ENCODE data around the gene COL6A2. TPM values are rescaled to one million over a fixed set of nuclear protein-coding genes. Genes with fewer than 3 reads are reported as not detected.
"Not testable (repeated sequence)": the region's sequence is repeated elsewhere in the genome, so short reads cannot be mapped to it uniquely, and the experiment has no call there.

Gene COL6A2
- total RNA-seq, 4 donors from 2014 or later, result 88.9 to 150 (median 126) TPM

GRCh38 chr21:46171585-46171984 is 73.7 kb downstream of the COL6A2 start:
- H3K36me3 ChIP-seq, result no peaks in the 10 kb centered on the region
- TF ChIP-seq CTCF (IDR thresholded peaks at IDR 0.05), result no peak
- no peak for TF ChIP-seq POLR2AphosphoS5 (IDR thresholded peaks at IDR 0.05)
- no peak for TF ChIP-seq POLR2A (IDR thresholded peaks at IDR 0.05)
- no peak for TF ChIP-seq EP300 (IDR thresholded peaks at IDR 0.05)
- DNase-seq (ENCODE audit: low spot score in 2 of 2), result peak; percentile 12 to 32

GRCh38 chr21:46171996-46172862 is 74.3 kb downstream of the COL6A2 start:
- Histone ChIP-seq H3K27ac (no peak overlapping the region), H3K36me3 (no peaks in the 10 kb centered on the region), H3K4me1 (no peaks in the 10 kb centered on the region), H3K4me3 (no peak overlapping the region), H3K27me3 (no peaks in the 10 kb centered on the region), H3K9me3 (no peaks in the 10 kb centered on the region)
- peak; percentile 27 to 59 for DNase-seq (ENCODE audit: low spot score in 2 of 2)
- no peak for TF ChIP-seq POLR2A (IDR thresholded peaks at IDR 0.05)
- TF ChIP-seq POLR2AphosphoS5 (IDR thresholded peaks at IDR 0.05), result no peak
- TF ChIP-seq CTCF (IDR thresholded peaks at IDR 0.05), result no peak
- TF ChIP-seq EP300 (IDR thresholded peaks at IDR 0.05), result no peak
- 85% methylated on average over 20 of the region's 21 CpGs for WGBS

More at GRCh38 chr21:46171585-46171984, 73.7 kb downstream of the COL6A2 start:
- Histone ChIP-seq H3K4me3 (no peak overlapping the region), H3K27me3 (no peaks in the 10 kb centered on the region), H3K4me1 (no peaks in the 10 kb centered on the region), H3K27ac (no peak overlapping the region), H3K9me3 (no peaks in the 10 kb centered on the region)
- 53% methylated on average over 2 of the region's 2 CpGs for WGBS

GRCh38 chr21:46172863-46173528 is 75.1 kb downstream of the COL6A2 start:
- 79% methylated on average over 3 of the region's 6 CpGs for WGBS

GRCh38 chr21:46173573-46173972 is 75.7 kb downstream of the COL6A2 start:
- no peak overlapping the region for H3K27ac ChIP-seq
- WGBS, result no CpG with 5 or more reads among the region's 1 CpG
- peak; percentile 51 to 57 for DNase-seq (ENCODE audit: low spot score in 2 of 2)
- TF ChIP-seq CTCF (IDR thresholded peaks at IDR 0.05) (no peak), POLR2AphosphoS5 (IDR thresholded peaks at IDR 0.05) (no peak), POLR2A (IDR thresholded peaks at IDR 0.05) (no peak), EP300 (IDR thresholded peaks at IDR 0.05) (no peak)
- no peaks in the 10 kb centered on the region for H3K4me1 ChIP-seq
- no peaks in the 10 kb centered on the region for H3K27me3 ChIP-seq
- H3K36me3 ChIP-seq, result no peaks in the 10 kb centered on the region
- no peaks in the 10 kb centered on the region for H3K9me3 ChIP-seq
- no peak overlapping the region for H3K4me3 ChIP-seq

More at GRCh38 chr21:46172863-46173528, 75.1 kb downstream of the COL6A2 start:
- no peak for TF ChIP-seq CTCF (IDR thresholded peaks at IDR 0.05)
- no peak for TF ChIP-seq POLR2A (IDR thresholded peaks at IDR 0.05)
- no peak for TF ChIP-seq EP300 (IDR thresholded peaks at IDR 0.05)
- TF ChIP-seq POLR2AphosphoS5 (IDR thresholded peaks at IDR 0.05), result no peak
- Histone ChIP-seq H3K4me1 (no peaks in the 10 kb centered on the region), H3K9me3 (no peaks in the 10 kb centered on the region), H3K4me3 (no peak overlapping the region), H3K36me3 (no peaks in the 10 kb centered on the region), H3K27ac (no peak overlapping the region), H3K27me3 (no peaks in the 10 kb centered on the region)
- DNase-seq (ENCODE audit: low spot score in 2 of 2), result peak; percentile 44 to 50

- DNase-seq (ENCODE audit: low spot score in 2 of 2); H3K27ac ChIP-seq; H3K9me3 ChIP-seq; H3K36me3 ChIP-seq; H3K27me3 ChIP-seq; H3K4me1 ChIP-seq; H3K4me3 ChIP-seq: not testable (repeated sequence)
- 87% methylated on average over 3 of the region's 3 CpGs for WGBS
These were observed 78.7 kb downstream of the COL6A2 start for GRCh38 chr21:46176443-46177129.

Data from suprapubic skin (tissue), 4 donors.